Measurements from ENCODE around the gene PDK2. TPM values are rescaled to one million over a fixed set of nuclear protein-coding genes. Genes with fewer than 3 reads are reported as not detected.

PDK2 gene
- total RNA-seq, 3 donors from 2014 or later: 51.0 to 91.6 (median 72.6) TPM

DNA sequence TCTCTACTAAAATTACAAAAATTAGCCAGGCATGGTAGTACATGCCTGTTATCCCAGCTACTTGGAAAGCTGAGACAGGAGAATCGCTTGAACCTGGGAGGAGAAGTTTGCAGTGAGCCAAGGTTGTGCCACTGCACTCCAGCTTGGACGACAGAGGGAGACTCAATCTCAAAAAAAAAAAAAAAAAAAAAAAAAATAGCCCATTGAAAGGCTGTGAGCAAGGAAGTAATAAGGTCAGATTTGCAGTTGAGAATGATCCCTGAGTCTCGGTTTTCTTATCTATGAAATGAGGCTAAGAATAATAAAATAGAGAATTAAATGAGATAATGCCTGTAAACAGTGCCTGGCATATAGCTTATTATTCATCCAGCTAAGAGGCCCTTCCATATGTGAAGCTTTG lies 1.3 kb upstream of the PDK2 start:
- Histone ChIP-seq H3K4me3 (no peak overlapping the region), H3K4me1 (ENCODE audit: low read depth) (peaks cover 22% of the 10 kb centered on the region), H3K9me3 (no peaks in the 10 kb centered on the region), H3K36me3 (ENCODE audit: low read depth) (peaks cover 3% of the 10 kb centered on the region)
- intact Hi-C loops (cut with DNase I, micrococcal nuclease): loop anchor here in 1 of 2 donors (5.0 to 10.0 kb wide), 2 partner anchors 67 to 211 kb away; no protein-coding TSS in a partner anchor
- no peak for ATAC-seq
- no peak for TF ChIP-seq CTCF (IDR thresholded peaks at IDR 0.05)
- DNase-seq: no peak

DNA sequence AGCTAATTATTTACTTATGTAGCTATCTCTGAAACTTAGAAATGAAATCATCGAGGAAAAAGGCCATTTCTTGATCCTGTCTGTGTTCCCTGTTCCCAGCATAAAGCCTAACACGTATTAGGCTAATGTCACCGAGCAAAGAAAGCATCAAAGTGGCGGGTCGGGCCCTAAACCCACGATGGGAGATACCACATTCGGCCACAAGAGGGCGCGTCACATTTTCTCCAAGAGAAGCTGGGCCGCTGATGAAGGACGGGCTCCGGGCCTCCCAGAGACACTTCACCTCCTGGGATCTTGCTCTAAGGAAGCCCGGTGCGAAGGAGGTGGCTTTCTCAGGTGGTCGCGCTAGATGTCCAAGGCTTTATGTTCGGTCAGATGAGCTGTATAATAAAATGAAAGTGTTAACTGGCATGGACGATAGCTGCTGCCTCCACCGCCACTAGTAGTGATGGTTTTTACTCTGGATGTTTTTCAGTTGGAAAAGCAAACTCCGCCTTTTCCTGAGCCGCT lies 853 bp upstream of the PDK2 start:
- DNase-seq (peak; percentile 91 to 98 (median 94)), ATAC-seq (peak; percentile 75)
- H3K4me3 ChIP-seq: peak overlapping the region; percentile 88
- H3K36me3 ChIP-seq (ENCODE audit: low read depth): peaks cover 3% of the 10 kb centered on the region
- intact Hi-C loops (cut with DNase I, micrococcal nuclease): loop anchor here in 1 of 2 donors (5.0 to 10.0 kb wide), 2 partner anchors 67 to 211 kb away; no protein-coding TSS in a partner anchor
- H3K4me1 ChIP-seq (ENCODE audit: low read depth): peaks cover 27% of the 10 kb centered on the region
- TF ChIP-seq CTCF (IDR thresholded peaks at IDR 0.05): peak; percentile 89
- no peaks in the 10 kb centered on the region for H3K9me3 ChIP-seq

DNA sequence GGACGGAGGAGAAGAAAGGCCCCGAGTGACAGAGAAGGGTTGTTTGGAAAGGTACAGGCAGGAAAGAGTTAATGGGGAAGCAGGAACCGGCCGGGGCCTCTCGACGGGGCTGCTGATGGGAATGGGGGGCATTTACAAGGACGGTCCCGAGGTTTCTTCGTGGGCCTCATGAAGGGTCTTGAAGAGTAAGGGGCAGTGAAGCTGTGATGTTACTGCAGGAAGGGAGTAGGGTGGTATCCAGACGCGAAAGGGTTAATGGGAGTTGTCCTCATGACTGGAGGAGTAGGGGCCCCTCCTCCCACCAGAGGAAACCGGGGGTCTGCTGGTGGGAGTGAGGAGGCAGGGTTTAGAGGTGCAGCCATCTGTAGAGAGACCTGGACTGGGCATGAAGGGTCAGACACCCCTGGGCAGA lies 481 bp downstream of the PDK2 start:
- peak overlapping the region; percentile 88 for H3K4me3 ChIP-seq
- DNase-seq (peak; percentile 45 to 54 (median 49)), ATAC-seq (no peak)
- H3K36me3 ChIP-seq (ENCODE audit: low read depth): peaks cover 3% of the 10 kb centered on the region
- no peak for TF ChIP-seq CTCF (IDR thresholded peaks at IDR 0.05)
- intact Hi-C loops (cut with DNase I, micrococcal nuclease): loop anchor here in 1 of 2 donors (10.0 kb wide), 1 partner anchor 209 kb away; no protein-coding TSS in a partner anchor
- H3K4me1 ChIP-seq (ENCODE audit: low read depth): peaks cover 38% of the 10 kb centered on the region
- no peaks in the 10 kb centered on the region for H3K9me3 ChIP-seq

DNA sequence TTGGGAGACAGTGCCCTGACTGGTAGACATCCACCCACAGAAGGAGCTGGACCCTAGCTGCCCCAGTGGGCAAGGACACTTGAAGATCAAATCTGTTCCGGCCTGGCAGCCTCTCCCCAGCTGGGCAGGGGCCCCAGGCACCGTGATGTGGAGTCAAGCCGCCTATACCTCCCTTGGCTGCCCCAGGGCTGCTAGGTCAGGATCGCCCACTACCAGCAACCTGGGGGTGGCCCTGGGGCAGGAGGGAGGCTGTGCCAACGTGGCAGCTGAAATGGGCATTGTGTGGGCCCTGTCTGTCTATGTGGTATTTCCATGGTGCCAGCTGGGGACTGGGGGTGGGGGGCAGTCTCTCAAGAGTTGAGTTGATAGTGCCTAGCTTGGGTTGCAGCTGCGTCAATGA lies 941 bp downstream of the PDK2 start:
- intact Hi-C loops (cut with DNase I, micrococcal nuclease): loop anchor here in 1 of 2 donors (10.0 kb wide), 1 partner anchor 209 kb away; no protein-coding TSS in a partner anchor
- no peaks in the 10 kb centered on the region for H3K9me3 ChIP-seq
- DNase-seq (peak; percentile 34 to 59 (median 56)), ATAC-seq (no peak)
- H3K4me3 ChIP-seq: peak overlapping the region; percentile 88
- peaks cover 43% of the 10 kb centered on the region for H3K4me1 ChIP-seq (ENCODE audit: low read depth)
- TF ChIP-seq CTCF (IDR thresholded peaks at IDR 0.05): no peak
- H3K36me3 ChIP-seq (ENCODE audit: low read depth): peaks cover 3% of the 10 kb centered on the region

- intact Hi-C loops (cut with DNase I, micrococcal nuclease): loop anchor here in 1 of 2 donors (10.0 kb wide), 1 partner anchor 208 kb away; no protein-coding TSS in a partner anchor
- TF ChIP-seq CTCF (IDR thresholded peaks at IDR 0.05): no peak
- H3K36me3 ChIP-seq (ENCODE audit: low read depth): peaks cover 3% of the 10 kb centered on the region
- no peak overlapping the region for H3K4me3 ChIP-seq
- DNase-seq: peak in 1 of 3 donors; percentile 3
- no peaks in the 10 kb centered on the region for H3K9me3 ChIP-seq
- peaks cover 49% of the 10 kb centered on the region for H3K4me1 ChIP-seq (ENCODE audit: low read depth)
- no peak for ATAC-seq
Measured at GRCh38 chr17:50096758-50097157, 1.6 kb downstream of the PDK2 start.
